ENCODE data around the gene RBM15.

RBM15 gene

GRCh38 chr1:110321846-110322245 is 17.3 kb upstream of the RBM15 start:
- DNase-seq, result no peak

- no peak for DNase-seq
Observed at GRCh38 chr1:110324667-110325066, 14.5 kb upstream of the RBM15 start.

- no peak for DNase-seq
Observed at GRCh38 chr1:110326826-110327225, 12.4 kb upstream of the RBM15 start.

- DNase-seq, result no peak
Observed at GRCh38 chr1:110328274-110328673, 10.9 kb upstream of the RBM15 start.

GRCh38 chr1:110328700-110329099 is 10.5 kb upstream of the RBM15 start:
- DNase-seq, result no peak

GRCh38 chr1:110335265-110335664 is 3.9 kb upstream of the RBM15 start:
- DNase-seq, result no peak

- DNase-seq, result no peak
Observed at GRCh38 chr1:110336300-110337039, 2.7 kb upstream of the RBM15 start.

GRCh38 chr1:110337704-110338308 is 1.4 kb upstream of the RBM15 start:
- DNase-seq, result no peak

GRCh38 chr1:110338309-110338885 is 780 bp upstream of the RBM15 start:
- DNase-seq, result peak; percentile 88

GRCh38 chr1:110339407-110340206 is 430 bp downstream of the RBM15 start:
- no peak for DNase-seq

- DNase-seq, result no peak
Observed at GRCh38 chr1:110340207-110340468, 961 bp downstream of the RBM15 start.

- DNase-seq, result no peak
Observed at GRCh38 chr1:110341146-110341871, 2.1 kb downstream of the RBM15 start.

GRCh38 chr1:110341872-110342331 is 2.7 kb downstream of the RBM15 start:
- no peak for DNase-seq

GRCh38 chr1:110343249-110343648 is 4.1 kb downstream of the RBM15 start:
- DNase-seq, result no peak

GRCh38 chr1:110344152-110344551 is 5.0 kb downstream of the RBM15 start:
- no peak for DNase-seq

- DNase-seq, result no peak
Observed at GRCh38 chr1:110345480-110345879, 6.3 kb downstream of the RBM15 start.

- DNase-seq, result no peak
Observed at GRCh38 chr1:110346690-110347089, 7.5 kb downstream of the RBM15 start.

GRCh38 chr1:110347182-110347893 is 8.2 kb downstream of the RBM15 start:
- no peak for DNase-seq

GRCh38 chr1:110348050-110348449 is 8.9 kb downstream of the RBM15 start:
- no peak for DNase-seq

GRCh38 chr1:110348771-110349170 is 9.6 kb downstream of the RBM15 start:
- DNase-seq, result no peak

- DNase-seq, result no peak
Observed at GRCh38 chr1:110350360-110350759, 11.2 kb downstream of the RBM15 start.

- no peak for DNase-seq
Observed at GRCh38 chr1:110355321-110355720, 16.1 kb downstream of the RBM15 start.
